Measurements from ENCODE around the gene C9orf152.
"Not testable (repeated sequence)": the region's sequence is repeated elsewhere in the genome, so short reads cannot be mapped to it uniquely, and the experiment has no call there.

Gene C9orf152

GRCh38 chr9:110208031-110208430, at the start of gene C9orf152:
TSS of gene C9orf152 (minus strand) at chr9:110208159. CDS start at chr9:110207579, 580 bp downstream.
- DNase-seq: no peak

GRCh38 chr9:110257097-110257841, 49.3 kb upstream of the C9orf152 start:
- no peak for DNase-seq

GRCh38 chr9:110256380-110257096, 48.6 kb upstream of the C9orf152 start, which contains the start of gene TXN:
TSS of gene TXN (minus strand) at chr9:110256507. CDS start at chr9:110256435, 72 bp downstream.
- peak; percentile 84 for DNase-seq

- peak; percentile 2 for DNase-seq
Observed at GRCh38 chr9:110255463-110256379, 47.8 kb upstream of the C9orf152 start.

- peak; percentile 14 for DNase-seq
Observed at GRCh38 chr9:110255034-110255462, 47.1 kb upstream of the C9orf152 start.

- DNase-seq: no peak
Observed at GRCh38 chr9:110254500-110254899, 46.5 kb upstream of the C9orf152 start.

GRCh38 chr9:110252509-110253139, 44.7 kb upstream of the C9orf152 start:
- no peak for DNase-seq

GRCh38 chr9:110251770-110252169, 43.8 kb upstream of the C9orf152 start:
- not testable (repeated sequence) for DNase-seq

- DNase-seq: no peak
Observed at GRCh38 chr9:110251212-110251611, 43.3 kb upstream of the C9orf152 start.

GRCh38 chr9:110249603-110250002, 41.6 kb upstream of the C9orf152 start:
- no peak for DNase-seq

GRCh38 chr9:110248361-110248760, 40.4 kb upstream of the C9orf152 start:
- no peak for DNase-seq

- DNase-seq: no peak
Observed at GRCh38 chr9:110246214-110246613, 38.3 kb upstream of the C9orf152 start.

- no peak for DNase-seq
Observed at GRCh38 chr9:110244616-110245015, 36.7 kb upstream of the C9orf152 start.

GRCh38 chr9:110241858-110242321, 33.9 kb upstream of the C9orf152 start:
- no peak for DNase-seq

- no peak for DNase-seq
Observed at GRCh38 chr9:110241260-110241857, 33.4 kb upstream of the C9orf152 start.

GRCh38 chr9:110240198-110240597, 32.2 kb upstream of the C9orf152 start:
- DNase-seq: no peak

- no peak for DNase-seq
Observed at GRCh38 chr9:110228321-110228720, 20.4 kb upstream of the C9orf152 start.

- no peak for DNase-seq
Observed at GRCh38 chr9:110224583-110224982, 16.6 kb upstream of the C9orf152 start.

GRCh38 chr9:110220809-110221208, 12.8 kb upstream of the C9orf152 start:
- DNase-seq: no peak

- no peak for DNase-seq
Observed at GRCh38 chr9:110217656-110218099, 9.7 kb upstream of the C9orf152 start.

GRCh38 chr9:110214586-110215355, 6.8 kb upstream of the C9orf152 start:
- DNase-seq: no peak
